ENCODE results near the gene FAM227B.
"Not testable (repeated sequence)": the region's sequence is repeated elsewhere in the genome, so short reads cannot be mapped to it uniquely, and the experiment has no call there.

Gene FAM227B

DNA sequence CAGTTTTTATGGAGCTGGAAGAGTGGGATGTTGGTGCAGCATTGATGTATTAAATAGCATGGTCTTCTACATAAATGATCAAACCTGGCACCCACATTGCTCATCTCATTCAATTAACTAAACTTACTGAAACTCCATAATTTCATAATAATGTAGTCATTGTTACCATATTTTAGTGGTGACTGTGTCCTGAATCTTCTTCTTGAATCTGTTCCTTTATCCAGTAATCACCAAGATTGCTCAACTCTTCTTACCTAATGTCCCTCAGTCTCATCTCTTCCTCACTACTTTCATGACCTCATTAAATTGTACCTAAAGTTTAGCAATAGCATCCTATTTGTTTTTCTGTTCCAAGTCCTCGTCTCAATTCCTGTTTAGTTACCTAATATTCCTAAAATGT is 127.8 kb downstream of the FAM227B start:
- DNase-seq: no peak

- DNase-seq: no peak
Observed at GRCh38 chr15:49492151-49492550, 128.5 kb downstream of the FAM227B start.

DNA sequence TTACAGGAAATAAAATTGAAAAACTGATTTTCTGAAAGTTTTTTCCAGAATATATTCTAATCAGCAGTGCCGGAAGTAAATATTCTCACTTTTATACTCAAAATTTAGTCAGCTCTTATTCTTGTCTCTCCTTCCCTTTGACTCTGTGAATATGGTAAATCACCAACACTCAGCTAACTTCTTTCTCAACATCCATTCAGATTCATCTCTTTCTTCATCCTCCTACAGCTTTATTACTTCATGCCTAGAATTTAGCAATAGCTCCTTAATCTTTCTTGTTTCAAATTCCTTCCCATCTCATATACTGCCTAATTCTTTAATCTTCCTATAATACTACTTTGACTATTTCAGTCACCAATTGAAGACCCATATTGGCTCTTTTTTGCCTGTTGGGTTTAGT is 129.7 kb downstream of the FAM227B start:
- no peak for DNase-seq

DNA sequence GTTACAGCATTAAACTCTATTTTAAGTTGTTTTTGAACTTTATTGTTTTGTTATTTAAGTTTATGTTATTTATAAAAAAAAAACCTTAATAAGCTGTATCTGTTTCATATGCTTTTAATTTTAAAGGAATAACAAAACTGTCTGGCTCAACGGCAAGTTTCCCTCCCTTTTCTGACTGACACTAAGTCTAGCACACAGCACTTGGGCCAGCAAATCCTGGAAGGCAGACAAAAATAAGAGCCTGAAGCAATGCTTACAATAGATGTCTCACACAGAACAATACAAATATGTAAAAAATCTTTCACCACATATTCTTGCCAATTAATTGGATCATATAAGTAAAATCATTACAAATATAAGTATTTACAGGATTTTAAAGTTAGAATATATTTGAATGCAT is 135.2 kb downstream of the FAM227B start:
- not testable (repeated sequence) for DNase-seq

DNA sequence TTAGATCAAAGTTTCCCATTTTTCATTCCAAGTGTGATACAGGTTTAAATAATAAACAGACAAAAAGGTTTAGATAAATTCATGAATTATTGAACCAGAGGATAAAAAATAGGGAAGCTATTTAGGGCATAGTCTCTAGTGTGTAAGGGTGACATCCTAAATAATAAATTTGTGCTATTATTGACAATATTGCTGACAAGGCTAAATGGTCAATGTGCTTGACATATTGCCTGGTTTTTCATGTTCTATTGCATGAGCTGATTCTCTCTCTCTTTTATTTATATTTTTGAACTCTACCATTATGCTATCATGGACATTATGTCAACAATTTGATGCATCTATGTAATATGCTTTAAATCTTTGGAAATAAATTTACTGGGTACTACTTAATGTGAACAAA is 141.6 kb downstream of the FAM227B start:
- DNase-seq: not testable (repeated sequence)

DNA sequence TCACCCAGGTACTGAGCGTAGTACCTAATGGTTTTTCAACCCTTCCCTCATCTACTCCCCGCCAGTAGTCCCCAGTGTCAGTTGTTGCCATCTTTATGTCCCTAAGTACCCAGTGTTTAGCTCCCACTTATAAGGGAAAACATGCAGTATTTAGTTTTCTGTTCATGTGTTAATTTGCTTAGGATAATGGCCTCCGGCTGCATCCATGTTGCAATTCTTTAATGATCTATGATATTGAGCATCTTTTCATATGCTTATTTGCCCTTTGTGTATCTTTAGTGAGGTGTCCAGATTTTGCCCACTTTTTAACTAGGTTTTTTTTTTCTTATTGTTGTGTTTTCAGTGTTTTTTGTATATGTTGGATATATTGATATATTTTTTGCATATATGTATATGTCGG is 142.6 kb downstream of the FAM227B start:
- DNase-seq: not testable (repeated sequence)

- no peak for DNase-seq
Observed at GRCh38 chr15:49473031-49473430, 147.6 kb downstream of the FAM227B start.

DNA sequence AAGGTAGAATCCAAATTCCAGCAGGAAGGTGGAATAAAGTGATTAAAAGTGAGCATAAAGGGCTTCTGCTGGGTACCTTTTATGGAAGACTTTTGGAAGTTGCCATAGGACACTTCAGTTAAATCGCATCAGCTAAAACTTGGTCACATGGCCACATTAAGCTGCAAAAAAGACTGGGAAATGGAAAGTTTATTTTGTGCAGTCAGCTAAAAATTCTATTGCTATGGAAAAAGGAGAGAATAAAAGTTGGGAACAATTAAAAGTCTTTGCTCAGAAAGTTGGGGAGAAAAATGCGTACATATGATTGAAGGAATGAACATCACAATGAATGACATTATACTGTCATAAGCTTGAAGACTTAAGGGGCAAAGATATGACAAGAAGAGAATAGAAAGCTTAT is 148.3 kb downstream of the FAM227B start:
- no peak for DNase-seq

DNA sequence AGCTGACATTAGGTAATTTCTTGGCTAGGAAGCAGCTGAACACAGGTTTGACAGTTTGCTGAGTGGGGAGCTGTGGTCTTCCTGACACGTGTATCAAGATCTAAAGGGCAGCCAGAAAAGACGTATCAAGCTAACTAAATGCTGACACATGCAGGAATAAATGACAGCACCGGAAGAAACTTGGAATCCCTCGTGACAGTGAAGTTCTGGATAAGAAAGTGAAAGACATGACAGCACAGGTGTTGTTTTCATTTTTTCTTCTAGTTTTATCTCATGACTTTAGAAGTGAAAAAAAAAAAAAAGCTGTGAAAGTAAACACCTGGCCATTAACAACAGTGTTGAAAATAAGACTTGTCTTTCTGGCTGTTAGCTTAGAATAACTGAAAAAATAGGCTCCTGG is 148.9 kb downstream of the FAM227B start:
- DNase-seq: no peak

DNA sequence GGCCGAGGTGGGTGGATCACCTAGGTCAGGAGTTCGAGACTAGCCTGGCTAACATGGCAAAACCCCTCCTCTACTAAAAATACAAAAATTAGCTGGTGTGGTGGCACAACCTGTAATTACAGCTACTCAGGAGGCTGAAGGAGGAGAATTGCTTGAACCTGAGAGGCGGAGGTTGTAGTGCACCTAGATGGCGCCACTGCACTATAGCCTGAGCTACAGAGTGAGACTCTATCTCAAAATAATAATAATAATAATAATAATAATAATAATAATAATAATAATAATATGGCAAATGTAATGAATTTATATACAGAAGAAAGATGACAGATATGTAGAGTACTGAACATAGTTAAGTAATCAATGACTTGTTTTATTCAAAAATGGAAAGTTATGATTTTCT is 149.4 kb downstream of the FAM227B start:
- DNase-seq: not testable (repeated sequence)

- no peak for DNase-seq
Observed at GRCh38 chr15:49468481-49468839, 152.2 kb downstream of the FAM227B start.

DNA sequence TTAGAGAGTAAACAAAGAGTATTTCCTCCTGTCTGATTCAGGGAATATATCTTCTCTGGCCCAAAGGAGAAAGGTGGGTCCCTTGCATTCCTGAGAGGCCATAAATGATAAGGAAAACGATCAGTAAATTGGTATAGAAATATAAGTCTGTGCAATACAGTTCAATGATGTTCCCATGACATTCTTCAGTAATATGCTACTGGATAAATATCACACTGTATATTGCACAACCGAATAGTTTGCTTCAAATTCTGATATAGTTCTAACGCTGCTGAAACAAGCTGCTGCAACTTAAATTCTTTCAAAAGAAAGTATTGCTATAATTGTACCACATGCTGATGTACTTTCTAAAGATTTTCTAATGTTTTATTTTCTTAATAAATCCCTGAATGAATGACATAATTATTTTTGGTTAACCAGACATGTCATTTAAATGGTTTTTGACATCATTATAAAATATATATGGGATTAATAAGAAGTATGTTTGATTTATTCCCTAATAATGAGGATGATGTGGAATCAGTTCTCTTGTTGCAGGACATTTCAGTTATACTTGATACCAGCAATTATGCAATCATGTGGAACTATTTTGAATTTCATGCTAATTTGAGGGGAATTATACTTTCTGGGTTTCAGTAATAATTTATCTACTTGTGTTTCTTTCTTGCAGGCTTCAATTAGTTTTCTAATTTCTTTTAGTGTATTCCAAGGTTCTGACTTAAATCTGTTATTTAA is 152.7 kb downstream of the FAM227B start:
- DNase-seq: no peak

DNA sequence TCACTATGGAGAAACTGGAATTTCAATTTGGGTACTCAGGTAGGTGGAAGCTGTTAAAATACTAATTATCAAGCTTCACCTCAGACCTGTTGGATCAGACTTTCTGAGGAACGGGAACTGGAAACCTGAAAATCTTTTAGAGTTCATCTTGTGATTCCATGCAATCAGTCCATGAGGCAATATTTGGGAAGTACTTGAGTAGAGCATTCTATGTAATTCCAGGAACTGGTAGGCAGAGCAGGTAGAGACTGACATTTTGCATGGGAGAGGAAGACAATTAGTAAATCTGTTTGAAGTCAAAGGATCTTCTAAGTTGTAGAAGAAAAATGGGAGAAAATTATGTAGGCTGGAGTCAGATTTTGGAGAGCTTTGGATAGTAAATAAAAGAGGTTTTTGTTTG is 154.5 kb downstream of the FAM227B start:
- DNase-seq: no peak

DNA sequence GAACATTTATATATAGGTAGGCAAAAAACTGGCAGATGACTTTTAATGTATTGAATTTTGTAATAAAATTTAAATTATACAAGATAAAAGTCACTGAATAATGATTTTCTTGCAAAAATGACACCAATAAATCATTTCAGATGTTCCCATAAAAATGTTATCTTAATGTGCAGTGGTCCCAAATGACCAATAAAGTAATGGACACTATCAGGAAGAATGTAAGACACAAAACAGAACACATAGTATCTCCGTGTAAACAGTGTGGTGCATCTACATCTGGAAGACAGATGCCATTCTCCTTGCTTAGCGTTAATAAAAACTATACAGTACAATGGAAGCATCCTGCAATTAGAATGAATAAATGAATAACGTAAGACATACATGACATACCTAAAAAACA is 156.1 kb downstream of the FAM227B start:
- DNase-seq: no peak

DNA sequence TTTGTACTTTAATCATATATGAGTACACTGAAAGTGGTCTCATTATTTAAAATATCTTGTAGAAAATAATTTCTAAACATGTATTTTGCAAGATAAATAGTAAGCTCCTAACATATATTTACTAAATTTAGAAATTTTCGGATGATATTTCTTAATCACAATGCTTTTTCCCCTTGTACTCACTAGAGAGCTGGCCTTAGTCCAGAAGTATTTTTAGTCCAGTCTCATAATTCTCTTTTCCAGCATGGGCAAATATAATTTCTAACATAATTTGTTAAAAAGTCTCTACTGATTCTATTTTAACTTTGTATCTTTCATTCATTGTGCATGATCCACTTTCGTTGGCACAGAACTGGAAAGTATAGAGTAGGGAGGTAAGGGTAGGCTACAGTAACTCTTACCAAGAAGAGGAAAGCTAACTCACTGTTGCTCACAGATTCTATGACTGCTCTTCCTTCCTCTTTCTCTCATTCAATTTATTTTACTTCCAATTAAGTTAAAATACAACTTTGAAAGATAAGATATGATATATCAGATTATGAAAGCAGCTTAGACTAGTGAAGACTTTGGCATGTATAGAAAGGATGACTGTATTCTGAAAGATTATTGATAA is 158.3 kb downstream of the FAM227B start:
- no peak for DNase-seq

GRCh38 chr15:49460411-49460941 is 160.1 kb downstream of the FAM227B start:
- DNase-seq: no peak

DNA sequence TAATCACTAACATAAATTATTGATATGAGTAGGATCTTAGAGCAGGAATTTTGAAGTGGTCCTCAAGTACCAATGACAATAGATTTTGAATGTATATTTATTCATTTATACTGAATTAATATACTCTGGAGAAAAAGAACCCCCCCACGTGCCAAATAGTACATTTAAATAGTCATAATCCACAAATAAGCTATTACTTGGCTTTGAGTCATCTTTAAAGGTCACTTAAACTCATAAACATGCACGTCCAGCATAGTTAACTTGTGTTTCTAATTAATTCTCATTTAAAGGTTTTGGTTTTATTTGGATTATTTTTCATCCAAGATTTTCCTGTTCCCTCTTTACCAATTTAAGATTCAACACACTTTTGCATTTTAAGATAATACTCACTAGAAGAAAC is 162.5 kb downstream of the FAM227B start:
- no peak for DNase-seq

GRCh38 chr15:49456166-49456565 is 164.5 kb downstream of the FAM227B start:
- DNase-seq: no peak

DNA sequence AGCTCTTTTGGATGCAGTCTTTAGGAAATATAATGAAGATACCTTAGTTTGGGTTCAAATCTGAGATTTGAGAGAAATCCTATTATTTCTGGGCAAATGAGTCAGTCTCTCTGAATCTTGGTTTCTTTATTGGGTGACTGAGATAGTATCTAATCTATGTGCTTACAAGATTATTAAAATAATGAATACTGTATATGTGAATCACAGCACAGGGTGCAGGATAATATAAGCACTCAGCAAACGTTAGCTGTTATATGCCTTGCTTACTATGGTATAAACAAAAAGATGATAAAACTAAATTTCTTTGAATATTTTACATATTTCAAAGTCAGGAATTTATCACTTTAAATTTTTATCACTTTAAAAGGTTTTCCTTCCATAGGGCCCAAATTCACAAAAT is 168.0 kb downstream of the FAM227B start:
- DNase-seq: no peak

- no peak for DNase-seq
Observed at GRCh38 chr15:49441816-49442215, 178.8 kb downstream of the FAM227B start.

GRCh38 chr15:49441356-49441755 is 179.3 kb downstream of the FAM227B start:
- no peak for DNase-seq

GRCh38 chr15:49439678-49440395 is 180.8 kb downstream of the FAM227B start:
- no peak for DNase-seq

- no peak for DNase-seq
Observed at GRCh38 chr15:49438962-49439631, 181.5 kb downstream of the FAM227B start.

Measured in NCI-H2171 treated with DMSO at 0.1 percent for 48 hours (cell line).